Activated CD4-positive, alpha-beta T cell treated with anti-CD3 and anti-CD28 coated beads, Interleukin-2, amount 50 U/mL, for 1 hour (primary cell): Measurements from ENCODE around the gene SMIM5.

Experiments
- DNase-seq: peaks from one replicate; pipeline ENCODE4 v3.0.0-alpha.2; 2020

SMIM5 gene

DNA sequence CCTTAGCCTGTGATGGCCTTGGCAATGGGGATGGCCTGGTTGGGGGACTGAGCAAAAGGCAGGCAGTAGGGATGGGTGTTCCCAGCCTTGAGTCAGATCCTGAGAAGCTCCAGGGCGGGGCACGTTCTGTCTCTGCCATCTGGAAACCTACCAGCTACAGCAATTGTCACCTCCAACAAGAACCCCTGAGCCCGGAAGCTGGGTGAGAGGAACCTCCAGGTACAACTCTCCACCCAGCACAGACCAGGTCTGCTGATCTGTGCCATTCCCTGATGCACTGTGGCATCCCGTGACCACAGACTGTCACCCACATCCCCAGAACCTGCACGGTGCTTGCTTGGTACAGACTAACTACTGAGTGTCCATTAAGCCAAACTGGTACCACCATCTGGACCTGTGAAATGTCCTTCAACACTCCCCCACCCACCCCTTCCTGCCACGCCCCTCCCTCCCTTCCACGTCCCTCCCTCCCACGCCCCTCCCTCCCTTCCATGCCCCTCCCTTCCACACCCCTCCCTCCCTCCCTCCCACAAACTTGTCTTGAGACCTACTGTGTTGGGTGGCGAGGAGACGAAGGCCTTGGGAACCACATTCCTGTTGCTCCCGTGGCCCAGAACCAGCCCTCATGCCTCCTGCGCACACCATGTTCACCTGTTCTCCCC lies 29.1 kb upstream of the SMIM5 start:
- no peak for DNase-seq

DNA sequence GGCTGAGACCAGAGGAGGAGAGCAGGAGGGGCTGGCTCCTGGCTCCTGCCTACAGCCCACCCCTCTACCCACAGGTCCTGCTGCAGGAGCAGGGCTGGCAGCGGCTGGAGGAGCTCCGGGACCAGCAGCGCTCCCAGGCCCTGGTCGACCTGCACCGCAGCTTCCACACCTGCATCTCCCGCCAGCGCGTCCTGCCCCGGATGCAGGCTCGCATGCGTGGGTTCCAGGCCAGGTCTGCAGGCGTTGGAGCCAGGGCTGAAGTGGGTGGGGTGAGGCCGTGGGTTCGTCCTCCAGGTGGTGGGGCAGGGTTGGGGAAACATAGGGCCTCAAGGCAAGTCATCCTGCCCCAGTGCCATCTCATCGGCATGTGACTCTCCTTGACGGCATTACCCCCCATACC lies 27.4 kb upstream of the SMIM5 start:
- no peak for DNase-seq

DNA sequence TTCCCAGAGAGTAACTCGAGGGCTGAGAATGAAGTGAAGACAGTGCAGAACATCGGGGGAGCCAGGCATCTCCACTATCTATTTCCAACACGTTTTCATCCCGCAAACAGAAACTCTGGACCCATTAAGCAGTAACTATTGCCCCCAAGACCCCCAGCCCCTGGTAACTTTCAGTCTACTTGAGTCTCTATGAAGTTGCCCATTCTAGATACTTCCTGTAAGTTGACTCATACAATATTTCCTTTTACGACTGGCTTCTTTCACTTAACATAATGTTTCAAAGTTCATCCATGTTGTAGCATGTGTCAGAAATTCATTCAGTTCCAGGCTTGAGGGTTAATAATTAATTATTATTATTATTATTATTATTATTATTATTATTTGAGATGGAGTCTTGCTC lies 26.1 kb upstream of the SMIM5 start:
- no peak for DNase-seq

DNA sequence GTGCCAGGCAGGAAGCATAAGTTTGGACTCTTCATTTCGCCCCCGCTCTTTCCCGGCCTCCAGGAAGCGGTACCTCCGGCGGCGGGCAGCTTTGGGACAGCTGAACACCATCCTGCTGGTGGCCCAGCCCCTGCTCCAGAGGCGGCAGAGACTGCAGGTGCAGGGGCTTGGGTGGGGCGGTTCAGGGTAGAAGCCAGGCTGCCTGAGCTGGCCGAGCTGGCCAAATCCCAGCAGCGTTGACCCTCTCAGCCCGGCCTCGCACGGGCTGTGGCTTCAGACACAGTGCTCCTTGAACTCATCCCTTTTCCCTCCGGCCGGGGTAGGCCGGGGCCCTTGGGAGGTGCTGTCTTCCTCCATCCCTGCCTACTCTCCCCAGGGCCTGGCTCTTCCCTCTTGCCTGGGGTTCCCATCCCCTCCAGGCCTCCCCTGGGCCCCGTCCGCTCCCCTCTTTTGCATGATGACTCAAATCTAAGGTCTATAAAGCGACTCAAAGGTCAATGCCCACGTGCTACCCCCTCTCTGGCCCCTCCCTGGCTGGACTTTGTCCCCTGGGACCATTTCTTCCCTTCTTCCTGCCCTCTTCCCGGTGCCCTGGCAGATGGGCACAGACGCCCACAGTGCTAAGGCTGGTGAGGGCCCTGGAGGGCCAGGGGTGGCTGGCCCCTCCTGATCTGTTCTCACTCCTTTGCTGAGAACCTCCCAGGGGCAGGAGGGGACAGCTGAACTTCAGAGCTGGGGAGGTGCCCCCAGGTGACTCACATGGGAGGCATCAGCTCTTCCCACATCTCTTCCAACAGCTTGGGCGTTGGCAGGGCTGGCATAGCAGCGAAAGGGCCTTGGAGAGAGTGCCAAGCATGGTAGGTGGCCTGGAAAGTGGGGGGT lies 22.9 kb upstream of the SMIM5 start:
- no peak for DNase-seq

DNA sequence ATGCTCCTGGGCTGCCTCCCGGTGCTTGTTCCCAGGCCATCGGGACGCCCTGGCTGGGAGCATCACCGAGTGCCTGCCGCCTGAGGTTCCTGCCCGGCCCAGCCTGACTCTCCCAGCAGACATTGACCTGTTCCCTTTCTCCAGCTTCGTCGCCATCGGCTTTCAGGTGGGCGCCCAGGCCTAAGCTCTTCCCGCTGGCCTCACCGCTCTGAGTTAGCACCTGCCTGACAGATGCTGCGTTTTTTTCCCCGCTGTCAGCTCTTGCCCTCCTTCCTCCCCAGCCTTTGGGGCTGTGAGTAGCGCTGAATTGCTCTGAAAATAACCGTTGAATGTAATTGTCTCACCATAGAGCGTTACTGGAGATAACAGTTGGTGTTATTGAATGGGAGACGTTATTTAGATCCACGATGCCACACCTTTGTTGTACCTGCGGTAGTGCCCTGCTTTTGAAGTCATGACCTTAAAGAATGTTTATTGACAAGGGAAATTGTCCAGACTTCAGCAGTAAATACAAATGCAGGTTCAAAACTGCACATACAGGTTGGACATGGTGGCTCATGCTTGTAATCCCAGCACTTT lies 21.3 kb upstream of the SMIM5 start:
- no peak for DNase-seq

DNA sequence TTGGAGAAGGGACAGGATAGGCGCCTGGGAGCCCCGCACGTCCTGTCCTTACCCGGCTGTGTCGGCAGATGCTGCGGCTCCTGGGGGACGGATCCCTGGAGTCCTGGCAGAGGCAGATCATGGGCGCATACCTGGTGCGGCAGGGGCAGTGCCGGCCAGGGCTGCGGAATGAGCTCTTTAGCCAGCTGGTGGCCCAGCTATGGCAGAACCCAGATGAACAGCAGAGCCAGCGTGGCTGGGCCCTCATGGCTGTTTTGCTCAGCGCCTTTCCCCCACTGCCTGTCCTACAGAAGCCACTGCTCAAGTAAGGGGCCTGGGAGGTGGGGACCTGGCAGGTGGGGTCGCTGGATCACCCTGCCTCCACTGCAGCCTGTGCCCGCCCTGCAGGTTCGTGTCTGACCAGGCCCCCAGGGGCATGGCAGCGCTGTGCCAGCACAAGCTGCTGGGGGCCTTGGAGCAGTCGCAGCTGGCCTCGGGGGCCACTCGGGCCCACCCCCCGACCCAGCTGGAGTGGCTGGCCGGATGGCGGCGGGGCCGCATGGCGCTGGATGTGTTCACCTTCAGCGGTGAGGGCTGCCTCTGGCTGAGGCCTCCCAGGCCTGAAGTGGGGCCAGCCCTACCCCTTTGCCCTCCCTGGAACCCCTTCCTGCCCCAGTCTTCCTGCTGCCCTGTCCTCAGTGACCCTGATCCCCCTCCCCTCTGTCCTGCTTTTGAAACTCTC lies 20.2 kb upstream of the SMIM5 start:
- no peak for DNase-seq

DNA sequence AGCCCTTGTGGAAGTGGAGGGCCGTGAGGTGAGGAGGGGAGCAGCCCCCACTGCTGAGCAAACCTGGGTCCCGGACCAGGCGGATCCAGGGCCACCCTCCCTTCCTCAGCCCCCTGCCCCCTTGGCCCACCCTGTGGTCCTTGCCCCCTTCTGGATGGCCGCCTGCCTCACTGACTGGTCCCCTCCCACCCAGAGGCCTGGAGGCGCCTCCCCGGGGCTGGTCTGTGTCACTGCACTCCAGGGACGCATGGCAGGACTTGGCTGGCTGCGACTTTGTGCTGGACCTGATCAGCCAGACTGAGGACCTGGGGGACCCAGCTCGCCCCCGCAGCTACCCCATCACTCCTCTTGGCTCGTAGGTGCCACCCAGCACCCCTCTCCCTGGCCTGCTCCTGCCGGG lies 19.2 kb upstream of the SMIM5 start:
- no peak for DNase-seq

DNA sequence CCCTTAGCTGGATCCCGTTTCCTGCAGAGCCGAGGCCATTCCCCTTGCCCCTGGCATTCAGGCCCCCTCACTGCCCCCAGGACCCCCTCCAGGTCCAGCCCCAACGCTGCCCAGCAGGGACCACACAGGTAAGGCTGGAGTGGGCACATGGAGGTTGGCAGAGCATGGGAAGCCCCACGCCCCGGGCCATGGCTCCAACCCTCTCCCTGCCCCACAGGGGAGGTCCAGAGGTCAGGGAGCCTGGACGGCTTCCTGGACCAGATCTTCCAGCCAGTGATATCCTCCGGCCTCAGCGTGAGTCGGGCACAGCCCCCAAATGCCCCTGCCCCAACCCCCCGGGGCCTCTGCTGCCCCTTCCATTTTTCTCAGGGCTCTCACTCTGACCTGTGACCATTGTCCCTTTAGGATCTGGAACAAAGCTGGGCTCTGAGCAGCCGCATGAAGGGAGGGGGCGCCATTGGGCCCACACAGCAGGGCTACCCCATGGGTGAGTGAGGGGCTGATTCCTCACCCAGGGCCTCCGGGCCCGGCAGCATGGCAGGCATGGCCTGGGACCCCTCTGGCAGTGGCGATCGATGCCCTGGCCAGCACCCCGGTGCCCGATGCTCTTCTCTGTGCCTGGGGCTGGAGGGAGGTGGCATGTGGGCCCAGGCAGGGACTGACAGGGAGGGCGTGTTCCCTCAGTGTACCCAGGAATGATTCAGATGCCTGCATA lies 18.5 kb upstream of the SMIM5 start:
- DNase-seq, result no peak

DNA sequence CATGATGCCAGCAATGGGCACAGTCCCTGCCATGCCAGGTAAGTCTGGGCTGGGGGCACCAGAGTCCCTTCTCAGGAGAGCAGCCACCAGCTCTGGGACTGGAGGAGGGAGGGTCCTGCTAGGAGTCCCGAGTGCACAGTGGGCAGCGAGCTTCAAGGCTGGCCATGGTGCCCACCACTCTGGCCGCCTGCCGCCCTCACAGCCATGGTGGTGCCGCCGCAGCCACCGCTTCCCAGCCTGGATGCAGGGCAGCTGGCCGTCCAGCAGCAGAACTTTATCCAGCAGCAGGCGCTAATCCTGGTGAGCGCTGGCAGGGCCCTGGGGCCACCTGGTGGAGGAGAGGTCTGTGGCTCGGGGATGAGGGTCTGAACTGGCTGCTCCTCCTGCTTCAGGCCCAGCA lies 17.9 kb upstream of the SMIM5 start:
- no peak for DNase-seq

DNA sequence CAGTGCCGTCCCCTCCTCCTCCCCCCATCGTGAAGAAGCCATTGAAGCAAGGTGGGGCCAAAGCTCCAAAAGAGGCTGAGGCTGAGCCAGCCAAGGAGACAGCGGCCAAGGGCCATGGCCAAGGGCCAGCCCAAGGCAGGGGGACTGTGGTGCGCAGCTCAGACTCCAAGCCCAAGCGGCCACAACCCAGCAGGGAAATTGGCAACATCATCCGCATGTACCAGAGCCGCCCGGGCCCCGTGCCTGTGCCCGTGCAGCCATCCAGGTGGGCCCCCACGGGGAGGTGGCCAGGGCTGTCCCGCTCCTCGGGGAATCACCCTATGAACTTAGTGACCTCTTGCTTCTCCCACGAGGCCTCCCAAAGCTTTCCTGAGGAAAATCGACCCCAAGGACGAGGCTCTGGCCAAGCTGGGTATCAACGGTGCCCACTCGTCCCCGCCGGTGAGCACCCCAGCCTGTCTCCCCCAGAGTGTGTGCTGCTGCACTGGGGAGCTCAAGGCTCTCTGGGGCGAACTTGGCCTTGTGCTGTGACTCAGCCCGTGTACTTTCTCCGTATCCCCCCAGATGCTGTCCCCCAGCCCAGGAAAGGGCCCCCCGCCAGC lies 16.6 kb upstream of the SMIM5 start:
- DNase-seq, result no peak

DNA sequence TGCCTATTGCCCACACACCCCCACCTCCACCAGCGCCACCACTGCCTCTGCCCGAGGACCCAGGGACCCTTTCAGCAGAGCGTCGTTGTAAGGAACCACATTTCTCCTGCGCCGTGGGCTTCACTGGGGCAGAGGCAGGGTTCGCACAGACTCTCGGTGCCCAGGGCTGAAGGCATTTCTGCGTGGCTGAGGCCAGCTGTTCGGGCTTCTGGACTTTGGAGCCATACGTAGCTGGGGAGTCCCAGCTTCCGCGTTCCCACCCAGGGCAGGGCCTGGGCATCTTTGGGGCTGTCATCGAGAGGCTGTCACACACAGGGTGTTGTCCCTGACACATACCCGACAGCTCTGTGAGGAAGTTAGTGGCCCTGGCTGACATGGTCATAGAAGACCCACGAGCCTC lies 16.0 kb upstream of the SMIM5 start:
- DNase-seq, result no peak

DNA sequence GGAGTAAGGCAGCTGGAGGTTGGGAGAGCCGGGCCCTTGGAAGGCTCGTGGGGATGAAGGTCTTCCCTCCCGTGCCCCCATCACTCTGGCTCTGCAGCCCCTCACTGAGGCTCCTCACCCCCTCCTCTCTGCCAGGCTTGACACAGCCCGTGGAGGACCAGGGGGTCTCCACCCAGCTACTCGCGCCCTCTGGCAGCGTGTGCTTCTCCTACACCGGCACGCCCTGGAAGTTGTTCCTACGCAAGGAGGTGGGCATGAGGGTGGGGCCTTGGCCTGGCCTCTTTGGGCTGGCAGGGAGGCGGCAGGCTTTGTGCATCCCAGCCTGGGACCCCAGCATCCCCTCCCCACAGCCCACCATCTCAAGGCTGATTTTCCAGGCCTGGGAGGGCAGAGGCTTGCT lies 15.6 kb upstream of the SMIM5 start:
- DNase-seq, result no peak

DNA sequence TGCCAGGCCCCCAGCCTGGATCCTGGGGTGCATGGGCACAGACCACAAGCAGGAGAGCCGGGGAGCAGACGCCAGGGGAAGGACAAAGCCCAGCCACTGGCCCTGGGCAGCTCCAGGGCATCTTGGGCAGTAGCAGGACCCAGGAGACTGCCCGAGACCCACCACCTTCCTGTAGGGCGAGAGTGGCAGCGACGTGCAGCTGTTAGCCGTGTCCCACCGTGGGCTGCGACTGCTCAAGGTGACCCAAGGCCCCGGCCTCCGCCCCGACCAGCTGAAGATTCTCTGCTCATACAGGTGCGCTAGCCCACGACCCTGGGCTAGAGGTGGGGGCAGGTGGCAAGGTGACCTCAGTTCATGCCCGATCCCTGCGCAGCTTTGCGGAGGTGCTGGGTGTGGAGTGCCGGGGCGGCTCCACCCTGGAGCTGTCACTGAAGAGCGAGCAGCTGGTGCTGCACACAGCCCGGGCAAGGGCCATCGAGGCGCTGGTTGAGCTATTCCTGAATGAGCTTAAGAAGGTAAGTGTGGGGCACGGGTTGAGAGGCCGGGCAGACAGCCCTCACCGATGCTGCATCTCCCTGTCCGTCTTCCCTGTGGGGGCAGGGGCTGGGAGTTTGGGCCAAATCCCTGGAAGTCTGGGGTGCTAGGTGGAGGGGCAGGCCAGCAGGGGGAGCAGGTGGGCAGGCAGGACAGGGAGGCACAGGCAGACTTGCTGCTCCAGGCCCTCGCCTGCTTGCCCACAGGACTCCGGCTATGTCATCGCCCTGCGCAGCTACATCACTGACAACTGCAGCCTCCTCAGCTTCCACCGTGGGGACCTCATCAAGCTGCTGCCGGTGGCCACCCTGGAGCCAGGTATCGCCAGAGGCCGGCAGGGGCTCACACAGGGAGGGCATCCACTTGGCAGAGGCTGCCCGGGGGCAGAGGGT lies 13.5 kb upstream of the SMIM5 start:
- no peak for DNase-seq

DNA sequence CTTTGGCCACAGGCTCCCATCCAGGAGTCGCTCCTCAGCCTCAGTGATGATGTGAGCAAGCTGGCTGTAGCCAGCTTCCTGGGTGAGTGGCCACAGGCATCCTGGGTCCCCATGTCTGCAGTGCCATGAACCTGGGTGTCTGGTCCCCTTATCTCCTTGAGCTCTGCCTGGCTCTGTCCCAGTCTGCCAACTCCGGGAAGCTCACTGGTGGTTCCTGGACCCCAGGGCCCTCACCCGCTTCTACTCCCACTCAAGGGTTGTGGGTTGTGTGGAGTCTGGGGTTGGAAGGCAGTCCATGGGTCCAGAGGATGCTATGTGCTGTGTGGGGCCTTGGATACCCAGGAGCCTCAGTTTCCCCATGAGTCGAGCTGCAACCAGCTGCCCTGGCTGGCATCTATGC lies 11.7 kb upstream of the SMIM5 start:
- DNase-seq, result no peak

DNA sequence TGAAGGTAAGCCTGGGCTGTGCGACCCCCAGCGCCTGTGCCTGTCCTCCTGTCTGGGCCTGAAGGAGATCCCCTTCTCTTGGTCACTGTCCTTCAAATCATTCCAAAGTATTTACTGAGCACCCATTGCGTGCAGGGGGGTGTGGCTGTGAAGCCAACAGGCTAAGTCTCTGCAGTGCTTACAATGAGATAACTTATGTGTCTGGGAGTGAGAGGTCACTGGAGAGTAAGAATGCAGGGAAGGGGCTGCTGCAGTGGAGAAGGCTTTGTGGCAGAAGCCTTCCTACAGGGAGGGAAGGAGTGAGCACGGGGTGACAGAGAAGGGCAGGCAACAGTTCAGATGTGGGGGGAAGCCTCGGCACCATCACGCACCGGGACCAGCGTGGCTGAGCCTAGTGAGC lies 11.2 kb upstream of the SMIM5 start:
- no peak for DNase-seq

DNA sequence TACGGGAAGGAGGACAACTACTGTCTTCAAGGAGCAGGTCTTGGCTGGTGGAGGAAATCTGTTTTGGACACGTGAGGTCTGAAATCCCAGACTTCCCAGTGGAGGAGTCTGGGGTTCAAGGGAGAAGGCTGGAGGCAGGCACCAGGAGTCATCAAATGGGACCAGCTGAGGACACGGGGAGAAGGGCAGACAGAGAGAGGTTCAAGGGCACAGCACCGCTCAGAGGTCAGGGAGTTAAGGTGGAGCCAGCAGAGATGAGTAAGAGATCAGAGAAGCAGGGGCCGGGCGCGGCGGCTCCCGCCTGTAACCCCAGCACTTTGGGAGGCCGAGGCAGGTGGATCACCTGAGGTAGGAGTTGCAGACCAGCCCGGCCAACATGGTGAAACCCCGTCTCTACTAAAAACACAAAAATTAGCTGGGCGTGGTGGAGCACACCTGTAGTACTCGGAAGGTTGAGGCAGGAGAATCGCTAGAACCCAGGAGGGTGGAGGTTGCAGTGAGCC lies 10.4 kb upstream of the SMIM5 start:
- no peak for DNase-seq

DNA sequence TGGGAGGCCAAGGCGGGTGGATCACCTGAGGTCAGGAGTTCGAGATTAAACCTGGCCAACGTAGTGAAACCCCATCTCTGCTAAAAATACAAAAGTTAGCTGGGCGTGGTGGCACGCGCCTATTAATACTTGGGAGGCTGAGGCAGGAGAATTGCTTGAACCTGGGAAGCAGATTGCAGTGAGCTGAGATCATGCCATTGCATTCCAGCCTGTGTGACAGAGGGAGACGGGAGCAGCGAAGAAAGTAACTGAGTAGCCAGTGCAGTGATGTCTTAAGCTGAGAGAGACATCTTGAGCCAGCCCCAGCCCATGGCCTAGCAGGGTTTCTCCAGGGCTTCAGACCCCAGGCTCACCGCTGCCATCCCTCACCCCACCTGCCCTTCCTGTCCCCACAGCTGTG lies 9.8 kb upstream of the SMIM5 start:
- DNase-seq, result no peak

DNA sequence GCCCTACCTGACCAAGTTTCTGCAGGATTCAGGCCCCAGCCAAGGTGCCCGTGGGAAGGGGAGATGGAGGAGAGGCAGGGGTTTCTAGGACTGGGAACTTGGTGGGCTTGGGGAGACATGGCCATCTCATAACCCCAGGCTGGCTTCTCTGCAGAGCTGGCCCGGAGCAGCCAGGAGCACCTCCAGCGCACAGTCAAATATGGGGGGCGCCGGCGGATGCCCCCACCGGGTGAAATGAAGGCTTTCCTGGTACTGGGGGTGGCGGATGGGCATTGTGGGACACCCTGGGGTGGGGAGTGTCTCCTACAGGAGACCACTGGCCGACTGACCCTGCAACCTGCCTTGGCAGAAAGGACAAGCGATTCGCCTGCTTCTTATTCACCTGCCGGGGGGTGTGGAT lies 9.2 kb upstream of the SMIM5 start:
- DNase-seq, result no peak

DNA sequence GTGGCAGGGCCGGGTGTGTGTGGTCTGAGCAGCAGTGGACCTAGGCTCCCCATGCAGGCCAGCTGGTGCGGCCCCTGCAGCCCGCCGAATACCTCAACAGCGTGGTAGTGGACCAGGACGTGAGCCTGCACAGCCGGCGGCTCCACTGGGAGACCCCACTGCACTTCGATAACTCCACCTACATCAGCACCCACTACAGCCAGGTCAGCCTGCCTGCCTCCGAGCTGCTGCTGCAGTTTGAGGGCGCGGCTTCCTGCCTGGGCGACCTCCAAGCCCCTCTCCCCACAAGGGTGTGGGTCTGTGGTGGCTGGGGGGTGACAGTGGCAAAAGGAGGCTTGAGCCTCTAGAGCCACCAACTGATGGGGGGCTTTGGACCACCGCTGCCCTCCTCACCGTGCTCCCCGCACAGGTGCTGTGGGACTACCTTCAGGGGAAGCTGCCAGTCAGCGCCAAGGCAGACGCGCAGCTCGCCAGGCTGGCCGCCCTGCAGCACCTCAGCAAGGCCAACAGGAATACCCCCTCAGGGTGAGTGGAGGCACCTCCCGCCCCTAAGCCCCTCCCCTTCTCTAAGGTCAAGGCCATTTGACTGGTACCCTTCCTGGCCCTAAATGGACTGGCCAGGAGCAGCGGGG lies 8.4 kb upstream of the SMIM5 start:
- DNase-seq, result no peak

DNA sequence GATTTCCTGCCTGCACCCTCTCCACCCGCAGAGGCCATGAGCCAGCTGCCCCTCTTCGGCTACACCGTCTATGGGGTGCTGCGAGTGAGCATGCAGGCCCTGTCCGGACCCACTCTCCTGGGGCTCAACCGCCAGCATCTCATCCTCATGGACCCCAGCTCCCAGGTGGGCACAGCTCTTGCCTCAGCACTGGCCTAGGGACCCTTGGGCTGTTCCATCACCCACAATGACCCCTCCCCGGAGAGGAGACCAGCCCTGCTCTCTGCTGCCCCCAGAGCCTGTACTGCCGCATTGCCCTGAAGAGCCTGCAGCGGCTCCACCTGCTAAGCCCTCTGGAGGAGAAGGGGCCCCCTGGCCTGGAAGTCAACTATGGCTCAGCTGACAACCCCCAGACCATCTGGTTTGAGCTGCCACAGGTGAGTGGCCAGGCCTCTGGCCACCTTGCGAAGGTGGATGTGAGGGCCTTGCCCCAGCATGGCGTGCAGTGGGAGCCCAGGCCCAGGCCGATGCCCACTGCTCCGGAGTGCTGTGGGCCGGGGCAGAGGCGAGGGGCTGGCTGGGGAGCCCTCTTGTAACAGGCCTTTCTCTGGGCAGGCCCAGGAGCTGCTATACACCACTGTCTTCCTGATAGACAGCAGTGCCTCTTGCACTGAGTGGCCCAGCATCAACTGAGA lies 7.3 kb upstream of the SMIM5 start:
- peak; percentile 14 for DNase-seq
